Spleen (tissue), 11 donors: ENCODE measurements around the gene SUPT3H. TPM values are rescaled to one million over a fixed set of nuclear protein-coding genes. Genes with fewer than 3 reads are reported as not detected.

Source experiments
- DNase-seq: peaks from one replicate; pipeline ENCODE4 v3.0.0-alpha.2; 2020
- H3K27ac ChIP-seq, 8 donors: fragments of 200-600 bp; sonication (generic) in 7 of 8; 1 replicate in 4 of 8; 2 replicates in 4 of 8; pipeline versions ENCODE4 v1.5.0 to v1.8.0; 2016 to 2021; ENCODE audit warnings: inconsistent platforms in 4 of 8, mild to moderate bottlenecking in 4 of 8, moderate library complexity in 1 of 8
- H3K27me3 ChIP-seq, 7 donors: fragments of 200-600 bp; sonication (generic) in 6 of 7; replicated peaks in 1 of 7; 1 replicate in 4 of 7; 2 replicates in 3 of 7; pipeline versions ENCODE4 v1.5.0 to v1.8.0; 2016 to 2021; ENCODE audit warnings: inconsistent platforms in 3 of 7, mild to moderate bottlenecking in 1 of 7
- H3K36me3 ChIP-seq, 6 donors: fragments of 200-600 bp; sonication (generic) in 5 of 6; 1 replicate in 4 of 6; 2 replicates in 2 of 6; pipeline versions ENCODE4 v1.5.0 to v1.8.0; 2016 to 2021; ENCODE audit warnings: inconsistent platforms in 2 of 6
- H3K4me1 ChIP-seq, 6 donors: fragments of 200-600 bp; sonication (generic) in 5 of 6; 1 replicate in 3 of 6; 2 replicates in 3 of 6; pipeline versions ENCODE4 v1.5.0 to v1.8.0; 2016 to 2021; ENCODE audit warnings: inconsistent platforms in 3 of 6
- H3K4me3 ChIP-seq, 8 donors: fragments of 200-600 bp; sonication (generic) in 7 of 8; 1 replicate in 4 of 8; 2 replicates in 4 of 8; pipeline versions ENCODE4 v1.5.0 to v1.8.0; 2016 to 2021; ENCODE audit warnings: inconsistent platforms in 4 of 8, mild to moderate bottlenecking in 4 of 8, moderate library complexity in 2 of 8
- H3K9me3 ChIP-seq, 8 donors: fragments of 200-600 bp; sonication (generic) in 7 of 8; 1 replicate in 4 of 8; 2 replicates in 4 of 8; pipeline versions ENCODE4 v1.5.0 to v1.8.0; 2016 to 2021; ENCODE audit warnings: inconsistent platforms in 4 of 8
- POLR2A ChIP-seq, 3 donors: fragments of 450-650 bp; IDR thresholded peaks; one replicate each; pipeline ENCODE4 v1.5.1; 2017; ENCODE audit warnings: antibody characterized with exemption in 3 of 3, mild to moderate bottlenecking in 1 of 3
- POLR2AphosphoS5 ChIP-seq, 3 donors: sonication (generic); formaldehyde crosslinking; IDR thresholded peaks; one replicate each; pipeline ENCODE4 v1.5.1; 2017; ENCODE audit warnings: antibody characterized with exemption in 3 of 3
- WGBS, 5 donors: extraction: QIAGEN DNeasy Blood & Tissue Kit in 3 of 5; methylation state at CpG; one replicate each; pipeline versions ENCODE4 v1.1.5 to v1.1.7; 2013 to 2018; 5-methylcytosine and 5-hydroxymethylcytosine counted together
- intact Hi-C: fragments of 100-400 bp; cut with DNase I; formaldehyde crosslinking; loops from one replicate; pipeline ENCODE4 v1.15.0; 2023; ENCODE audit warnings: low total_unique reads
- polyA plus RNA-seq, 3 donors: library from polyadenylated mRNA; stranded (reverse); fragments of 200-250 nt; gene quantifications; one replicate each; pipeline ENCODE4 v1.2.1, GENCODE V29; 2013
- total RNA-seq, 7 donors: library from RNA; depleted of rRNA in 3 of 7; stranded (reverse); fragments of >200 nt in 3 of 7; fragmentation: NEBNext Ultra II Directional in 4 of 7; extraction: Animal tissue kit (Norgen Biotek cat#: 25700) in 4 of 7; gene quantifications; one replicate each; pipeline versions ENCODE4 v1.1.0 to v1.2.1, GENCODE V29; 2016 to 2021
- TF ChIP-seq, protein P1 (sequence below), 11 experiments: fragments of 200-600 bp in 7 of 11; fragments of 450-650 bp in 4 of 11; sonication (generic) in 4 of 11; IDR thresholded peaks in 8 of 11; conservative IDR thresholded peaks in 3 of 11; 1 replicate in 7 of 11; 2 replicates in 4 of 11; pipeline versions ENCODE4 v1.4.0 to v1.8.0; 2016 to 2021; ENCODE audit warnings: antibody characterized with exemption in 11 of 11, inconsistent platforms in 4 of 11, mild to moderate bottlenecking in 1 of 11
- donor health status: healthy with polysubstance abuse.
- donor health status: DM: no; HTN: no; CAD: no; lungs with moderate emphysema.
- donor health status: DM: no; HTN: no; CAD: no.
- donor health status: Bipolar disorder and iron deficiency.
- donor health status: healthy.
- donor health status: DM: no; HTN: no; CAD: no.
- donor health status: DM: yes; HTN: yes; CAD: no.

SUPT3H gene
- total and polyA plus RNA-seq, 10 donors = 3.1 to 16.8 (median 6.2) TPM

- intact Hi-C loops = no loop called here
- Histone ChIP-seq H3K27ac (no peak overlapping the region), H3K9me3 (no peaks in the 10 kb centered on the region), H3K4me3 (no peak overlapping the region), H3K36me3 (no peaks in the 10 kb centered on the region), H3K27me3 (peaks cover 4 to 50% (median 17%) of the 10 kb centered on the region in 7 donors), H3K4me1 (peaks cover 5 to 19% (median 12%) of the 10 kb centered on the region in 6 donors)
- WGBS, 5 donors = 19 to 48% (median 36%) methylated on average over 2 of the region's 2 CpGs; no CpG with 5 or more reads in 1 of the 5 donors
- TF ChIP-seq, protein P1, sequence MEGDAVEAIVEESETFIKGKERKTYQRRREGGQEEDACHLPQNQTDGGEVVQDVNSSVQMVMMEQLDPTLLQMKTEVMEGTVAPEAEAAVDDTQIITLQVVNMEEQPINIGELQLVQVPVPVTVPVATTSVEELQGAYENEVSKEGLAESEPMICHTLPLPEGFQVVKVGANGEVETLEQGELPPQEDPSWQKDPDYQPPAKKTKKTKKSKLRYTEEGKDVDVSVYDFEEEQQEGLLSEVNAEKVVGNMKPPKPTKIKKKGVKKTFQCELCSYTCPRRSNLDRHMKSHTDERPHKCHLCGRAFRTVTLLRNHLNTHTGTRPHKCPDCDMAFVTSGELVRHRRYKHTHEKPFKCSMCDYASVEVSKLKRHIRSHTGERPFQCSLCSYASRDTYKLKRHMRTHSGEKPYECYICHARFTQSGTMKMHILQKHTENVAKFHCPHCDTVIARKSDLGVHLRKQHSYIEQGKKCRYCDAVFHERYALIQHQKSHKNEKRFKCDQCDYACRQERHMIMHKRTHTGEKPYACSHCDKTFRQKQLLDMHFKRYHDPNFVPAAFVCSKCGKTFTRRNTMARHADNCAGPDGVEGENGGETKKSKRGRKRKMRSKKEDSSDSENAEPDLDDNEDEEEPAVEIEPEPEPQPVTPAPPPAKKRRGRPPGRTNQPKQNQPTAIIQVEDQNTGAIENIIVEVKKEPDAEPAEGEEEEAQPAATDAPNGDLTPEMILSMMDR (IDR thresholded peaks at IDR 0.05 in 8 of 11, conservative IDR thresholded peaks at IDR 0.05 in 3 of 11) = no peak
- TF ChIP-seq POLR2AphosphoS5 (IDR thresholded peaks at IDR 0.05) (no peak), POLR2A (IDR thresholded peaks at IDR 0.05) (no peak)
- DNase-seq = no peak
Measured at GRCh38 chr6:45415315-45415714, 37.6 kb upstream of the SUPT3H start.

GRCh38 chr6:45411959-45412358 is 34.2 kb upstream of the SUPT3H start:
- 81 to 92% (median 88%) methylated on average over 5 of the region's 5 CpGs for WGBS, 5 donors
- H3K4me1 ChIP-seq = peaks cover 0 to 5% (median 0%) of the 10 kb centered on the region in 6 donors
- peaks cover 0 to 19% (median 4%) of the 10 kb centered on the region in 7 donors for H3K27me3 ChIP-seq
- H3K36me3 ChIP-seq = no peaks in the 10 kb centered on the region
- no peak for DNase-seq
- no peaks in the 10 kb centered on the region for H3K9me3 ChIP-seq
- no peak for TF ChIP-seq POLR2AphosphoS5 (IDR thresholded peaks at IDR 0.05)
- no peak for TF ChIP-seq POLR2A (IDR thresholded peaks at IDR 0.05)
- TF ChIP-seq, protein P1 (IDR thresholded peaks at IDR 0.05 in 8 of 11, conservative IDR thresholded peaks at IDR 0.05 in 3 of 11) = no peak
- no peak overlapping the region for H3K27ac ChIP-seq
- intact Hi-C loops = no loop called here
- H3K4me3 ChIP-seq = no peak overlapping the region

- no peak for DNase-seq
- 84 to 88% (median 86%) methylated on average over 2 of the region's 2 CpGs for WGBS, 5 donors
- H3K36me3 ChIP-seq = no peaks in the 10 kb centered on the region
- H3K4me3 ChIP-seq = no peak overlapping the region
- H3K4me1 ChIP-seq = no peaks in the 10 kb centered on the region
- peaks cover 0 to 5% (median 0%) of the 10 kb centered on the region in 7 donors for H3K27me3 ChIP-seq
- H3K27ac ChIP-seq = no peak overlapping the region
- intact Hi-C loops = no loop called here
- TF ChIP-seq POLR2AphosphoS5 (IDR thresholded peaks at IDR 0.05) (no peak), POLR2A (IDR thresholded peaks at IDR 0.05) (no peak)
- TF ChIP-seq, protein P1 (IDR thresholded peaks at IDR 0.05 in 8 of 11, conservative IDR thresholded peaks at IDR 0.05 in 3 of 11) = no peak
- H3K9me3 ChIP-seq = no peaks in the 10 kb centered on the region
Measured at GRCh38 chr6:45400021-45400420, 22.3 kb upstream of the SUPT3H start.

DNA sequence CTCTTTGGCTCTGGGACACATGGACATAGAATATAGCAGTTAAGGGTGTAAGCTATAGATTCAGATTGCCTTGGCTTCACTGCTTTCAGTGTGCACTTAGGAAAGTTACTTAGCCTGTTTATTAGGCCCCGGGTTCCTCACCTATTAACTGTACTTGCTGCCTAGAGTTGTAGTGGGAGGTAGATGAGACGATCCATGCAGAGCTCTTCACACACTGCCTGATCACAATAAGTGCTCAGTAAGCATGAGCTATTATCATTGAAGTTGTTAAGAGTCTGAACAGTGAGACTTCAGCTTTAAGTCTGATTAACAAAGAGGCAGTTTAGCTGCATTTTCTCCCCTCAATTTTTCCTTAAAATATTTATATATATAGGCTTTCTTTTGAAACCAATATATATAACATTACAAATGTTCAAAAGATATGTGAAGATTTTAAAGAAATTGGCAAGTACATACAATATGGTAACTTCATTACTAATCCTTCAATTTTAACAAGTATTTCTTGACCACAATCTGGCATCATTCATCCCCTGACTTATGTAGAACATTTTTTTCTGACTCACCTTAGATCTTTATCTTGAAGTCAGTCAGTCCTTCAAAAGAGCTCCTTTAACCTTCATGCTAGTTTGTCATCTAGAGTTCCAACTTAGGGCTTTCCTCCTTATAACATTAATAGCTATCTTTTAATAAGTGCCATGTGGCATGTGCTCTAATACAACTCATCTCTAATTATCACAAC is 20.5 kb upstream of the SUPT3H start:
- H3K36me3 ChIP-seq = no peaks in the 10 kb centered on the region
- 73 to 97% (median 84%) methylated on average over 2 of the region's 2 CpGs for WGBS, 5 donors
- intact Hi-C loops = no loop called here

More for the DNA sequence above, 20.5 kb upstream of the SUPT3H start:
- Histone ChIP-seq H3K27me3 (peaks cover 0 to 5% (median 0%) of the 10 kb centered on the region in 7 donors), H3K4me1 (no peaks in the 10 kb centered on the region), H3K4me3 (no peak overlapping the region), H3K27ac (no peak overlapping the region), H3K9me3 (peaks cover 0 to 7% (median 1%) of the 10 kb centered on the region in 8 donors)
- DNase-seq = no peak
- TF ChIP-seq POLR2AphosphoS5 (IDR thresholded peaks at IDR 0.05) (no peak), POLR2A (IDR thresholded peaks at IDR 0.05) (no peak)
- TF ChIP-seq, protein P1 (IDR thresholded peaks at IDR 0.05 in 8 of 11, conservative IDR thresholded peaks at IDR 0.05 in 3 of 11) = no peak
